ENCODE data around the gene SMIM20.

DNA sequence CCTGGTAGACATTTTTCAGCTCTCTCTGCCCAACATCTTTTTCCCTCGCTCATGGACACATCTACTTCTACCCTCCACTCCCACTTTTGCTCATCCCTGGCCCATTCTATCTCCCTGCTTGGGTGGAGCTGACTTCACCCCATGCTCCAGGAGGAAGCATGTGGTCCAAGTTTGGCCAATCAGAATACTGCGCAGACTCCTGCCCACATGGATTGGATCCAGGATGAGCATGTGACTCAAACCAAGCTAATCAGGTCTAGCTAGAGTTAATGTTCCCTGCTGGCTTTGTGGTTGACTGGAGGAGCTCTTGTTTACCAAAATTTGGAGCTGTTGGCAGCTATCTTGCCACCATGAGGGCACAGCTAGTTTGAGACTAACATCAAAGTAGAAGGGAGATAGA lies 22.7 kb downstream of the SMIM20 start:
- TF ChIP-seq CTCF (IDR thresholded peaks at IDR 0.05; ENCODE audit: insufficient read depth, low read length, poor library complexity, severe bottlenecking) (no peak), EZH2phosphoT487 (conservative IDR thresholded peaks at IDR 0.05; ENCODE audit: low read length) (no peak)

Measured in SU-DHL-6 (cell line).